Measurements from ENCODE around the gene INSL3.
A peak's percentile ranks its signal among the peaks of the same experiment; 100 is the strongest.

The INSL3 gene

DNA sequence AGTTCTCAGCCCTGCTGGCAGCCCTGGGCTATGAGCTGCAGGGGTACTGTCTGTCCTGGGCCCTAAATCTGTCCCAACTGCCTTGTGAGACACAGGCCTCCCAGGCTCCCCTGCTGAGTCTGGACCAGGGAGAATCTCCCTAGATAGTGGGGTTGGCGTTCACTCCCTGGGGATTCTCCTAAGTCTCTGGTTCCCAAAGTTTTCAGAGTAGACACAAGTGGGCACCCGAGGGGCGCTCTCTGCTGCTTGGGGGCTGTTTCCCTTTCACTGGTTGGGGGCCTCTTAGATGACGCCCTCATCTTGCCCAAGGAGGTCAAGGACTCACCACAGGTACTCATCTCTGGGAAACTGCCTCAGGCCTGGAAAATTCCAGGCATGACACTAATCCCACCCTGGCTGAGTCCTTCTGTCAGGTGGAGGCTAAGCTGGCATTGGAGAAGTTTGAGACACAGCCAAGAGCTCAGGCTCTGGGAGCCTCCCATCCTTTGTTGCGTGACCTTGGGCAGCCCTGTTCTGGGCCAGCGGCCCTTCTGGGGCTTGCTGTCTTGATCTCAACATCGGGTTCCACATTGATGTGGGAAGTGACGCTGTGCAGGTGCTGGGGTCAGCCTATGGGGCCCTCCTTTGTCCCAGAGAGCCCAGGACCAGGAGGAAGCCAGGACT is 42.3 kb upstream of the INSL3 start:
- H3K27ac ChIP-seq: peak overlapping the region; percentile 99
- TF ChIP-seq, protein P1, sequence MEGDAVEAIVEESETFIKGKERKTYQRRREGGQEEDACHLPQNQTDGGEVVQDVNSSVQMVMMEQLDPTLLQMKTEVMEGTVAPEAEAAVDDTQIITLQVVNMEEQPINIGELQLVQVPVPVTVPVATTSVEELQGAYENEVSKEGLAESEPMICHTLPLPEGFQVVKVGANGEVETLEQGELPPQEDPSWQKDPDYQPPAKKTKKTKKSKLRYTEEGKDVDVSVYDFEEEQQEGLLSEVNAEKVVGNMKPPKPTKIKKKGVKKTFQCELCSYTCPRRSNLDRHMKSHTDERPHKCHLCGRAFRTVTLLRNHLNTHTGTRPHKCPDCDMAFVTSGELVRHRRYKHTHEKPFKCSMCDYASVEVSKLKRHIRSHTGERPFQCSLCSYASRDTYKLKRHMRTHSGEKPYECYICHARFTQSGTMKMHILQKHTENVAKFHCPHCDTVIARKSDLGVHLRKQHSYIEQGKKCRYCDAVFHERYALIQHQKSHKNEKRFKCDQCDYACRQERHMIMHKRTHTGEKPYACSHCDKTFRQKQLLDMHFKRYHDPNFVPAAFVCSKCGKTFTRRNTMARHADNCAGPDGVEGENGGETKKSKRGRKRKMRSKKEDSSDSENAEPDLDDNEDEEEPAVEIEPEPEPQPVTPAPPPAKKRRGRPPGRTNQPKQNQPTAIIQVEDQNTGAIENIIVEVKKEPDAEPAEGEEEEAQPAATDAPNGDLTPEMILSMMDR (conservative IDR thresholded peaks at IDR 0.05): no peak
- TF ChIP-seq ZFX (IDR thresholded peaks at IDR 0.05): no peak

DNA sequence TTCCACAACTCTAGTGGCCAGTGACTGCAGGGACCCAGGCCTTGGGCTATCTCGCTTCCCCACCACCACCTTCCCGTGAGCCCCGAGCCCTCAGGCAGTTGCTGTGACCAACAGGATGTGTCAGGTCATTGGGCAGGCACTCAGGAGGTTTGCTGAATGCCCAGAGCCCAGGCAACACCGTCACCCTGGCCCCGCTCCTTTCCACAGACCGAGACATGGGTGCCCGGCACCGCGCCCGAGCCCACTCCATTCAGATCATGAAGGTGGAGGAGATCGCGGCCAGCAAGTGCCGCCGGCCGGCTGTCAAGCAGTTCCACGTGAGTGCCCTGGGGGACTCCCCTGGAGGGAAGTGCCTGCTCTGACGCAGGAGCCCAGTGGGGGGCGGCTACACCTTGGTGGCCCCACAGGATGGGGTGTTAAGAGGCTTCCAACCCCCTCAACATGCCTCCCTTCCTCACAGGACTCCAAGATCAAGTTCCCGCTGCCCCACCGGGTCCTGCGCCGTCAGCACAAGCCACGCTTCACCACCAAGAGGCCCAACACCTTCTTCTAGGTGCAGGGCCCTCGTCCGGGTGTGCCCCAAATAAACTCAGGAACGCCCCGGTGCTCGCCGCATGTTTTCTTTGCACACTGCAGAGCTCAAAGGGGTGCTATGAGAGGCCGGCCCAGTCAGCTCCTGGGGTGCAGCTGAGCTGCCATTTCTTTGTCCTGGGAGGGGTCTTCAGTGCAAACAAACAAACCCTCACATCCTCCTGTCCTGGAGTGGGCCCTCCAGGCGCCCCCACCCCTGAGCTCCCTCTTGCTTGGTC is 41.6 kb upstream of the INSL3 start:
- peak overlapping the region; percentile 99 for H3K27ac ChIP-seq
- no peak for TF ChIP-seq ZFX (IDR thresholded peaks at IDR 0.05)
- TF ChIP-seq, protein P1 (conservative IDR thresholded peaks at IDR 0.05): no peak

DNA sequence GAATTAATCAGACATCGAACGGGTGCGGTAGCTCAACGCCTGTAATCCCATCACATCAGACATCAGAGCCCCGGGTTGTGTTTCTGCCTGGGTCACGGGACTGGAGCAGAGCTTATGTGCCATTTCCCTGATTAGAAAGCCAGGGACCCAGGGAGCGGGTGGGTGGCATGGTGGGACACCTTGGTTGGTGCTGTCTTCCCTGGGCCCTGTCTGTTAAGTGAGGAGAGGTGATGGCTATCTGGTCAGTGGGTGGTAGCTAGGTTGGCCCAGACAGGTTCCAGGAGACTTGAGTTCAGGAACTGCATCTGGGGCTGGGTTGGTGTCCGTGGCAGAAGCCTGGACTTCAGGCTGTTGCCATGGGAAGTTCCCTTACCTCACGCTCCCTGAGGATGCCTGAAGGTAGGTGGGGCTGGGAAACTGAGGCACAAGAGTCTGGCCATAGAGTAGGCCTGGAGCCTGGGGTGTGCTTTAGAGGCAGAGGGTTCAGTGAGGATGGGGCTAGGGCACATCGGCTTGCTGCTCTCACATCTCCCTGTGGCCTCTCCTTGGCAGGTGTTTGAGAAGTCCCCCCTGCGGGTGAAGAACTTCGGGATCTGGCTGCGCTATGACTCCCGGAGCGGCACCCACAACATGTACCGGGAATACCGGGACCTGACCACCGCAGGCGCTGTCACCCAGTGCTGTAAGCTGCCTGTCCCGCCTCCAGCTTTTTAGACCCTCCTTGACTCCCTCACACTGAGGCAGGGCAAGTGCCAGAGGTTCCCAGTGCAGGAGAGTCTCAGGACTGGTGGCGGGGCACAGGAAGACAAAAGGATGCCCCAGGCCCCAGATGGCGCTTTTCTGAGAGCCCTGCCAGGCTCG is 40.5 kb upstream of the INSL3 start:
- TF ChIP-seq ZFX (IDR thresholded peaks at IDR 0.05): no peak
- TF ChIP-seq, protein P1 (conservative IDR thresholded peaks at IDR 0.05): no peak
- H3K27ac ChIP-seq: peak overlapping the region; percentile 99

DNA sequence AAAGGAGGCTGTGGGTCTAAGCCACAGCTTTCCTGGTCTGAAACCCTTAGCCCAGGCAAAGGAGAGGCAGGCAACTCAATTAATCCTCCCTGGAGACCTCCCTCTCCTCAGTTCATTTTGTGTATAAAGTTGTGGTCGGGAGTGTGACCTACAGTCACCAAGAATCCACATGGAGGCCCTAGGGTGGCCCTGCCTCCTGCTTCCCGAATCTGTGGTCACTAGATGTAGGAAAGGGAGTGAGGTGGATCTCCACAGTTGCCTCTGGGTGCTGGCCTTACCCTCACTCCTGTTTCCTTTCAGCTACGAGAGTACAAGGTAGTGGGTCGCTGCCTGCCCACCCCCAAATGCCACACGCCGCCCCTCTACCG is 39.7 kb upstream of the INSL3 start:
- peak overlapping the region; percentile 99 for H3K27ac ChIP-seq
- TF ChIP-seq, protein P1 (conservative IDR thresholded peaks at IDR 0.05): no peak
- no peak for TF ChIP-seq ZFX (IDR thresholded peaks at IDR 0.05)

DNA sequence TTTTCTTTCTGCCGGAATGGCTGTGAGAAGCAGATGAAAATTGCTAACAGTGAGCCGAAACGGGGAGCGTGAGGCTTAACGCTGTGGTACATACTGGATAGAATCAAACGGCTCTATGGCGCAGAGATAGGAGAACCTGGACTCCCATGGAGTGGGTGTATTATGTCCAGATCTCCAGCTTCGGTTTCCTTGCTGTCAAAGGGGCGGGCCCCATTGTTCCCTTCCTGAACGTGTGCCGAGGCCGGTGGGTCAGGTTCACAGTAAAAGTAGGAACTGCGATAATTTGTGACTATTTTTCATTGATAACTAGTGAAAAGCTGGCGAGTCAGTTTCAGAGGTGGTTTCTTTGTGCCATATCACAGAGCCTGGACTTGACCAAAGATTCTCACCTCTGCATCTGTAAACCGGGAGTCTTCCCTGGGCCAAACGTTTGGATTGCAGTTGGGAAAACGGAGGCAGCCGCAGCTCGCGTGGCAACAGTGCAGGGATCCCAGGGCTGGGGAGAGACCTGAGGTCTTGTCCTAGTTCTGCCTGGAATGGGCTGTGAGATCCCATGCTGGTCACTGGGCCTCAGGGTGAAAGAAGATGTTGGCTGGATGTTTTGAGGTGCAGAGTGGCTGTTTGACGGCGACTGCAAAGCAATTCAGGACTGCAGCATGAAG is 39.1 kb upstream of the INSL3 start:
- peak overlapping the region; percentile 99 for H3K27ac ChIP-seq
- TF ChIP-seq ZFX (IDR thresholded peaks at IDR 0.05): no peak
- TF ChIP-seq, protein P1 (conservative IDR thresholded peaks at IDR 0.05): no peak

DNA sequence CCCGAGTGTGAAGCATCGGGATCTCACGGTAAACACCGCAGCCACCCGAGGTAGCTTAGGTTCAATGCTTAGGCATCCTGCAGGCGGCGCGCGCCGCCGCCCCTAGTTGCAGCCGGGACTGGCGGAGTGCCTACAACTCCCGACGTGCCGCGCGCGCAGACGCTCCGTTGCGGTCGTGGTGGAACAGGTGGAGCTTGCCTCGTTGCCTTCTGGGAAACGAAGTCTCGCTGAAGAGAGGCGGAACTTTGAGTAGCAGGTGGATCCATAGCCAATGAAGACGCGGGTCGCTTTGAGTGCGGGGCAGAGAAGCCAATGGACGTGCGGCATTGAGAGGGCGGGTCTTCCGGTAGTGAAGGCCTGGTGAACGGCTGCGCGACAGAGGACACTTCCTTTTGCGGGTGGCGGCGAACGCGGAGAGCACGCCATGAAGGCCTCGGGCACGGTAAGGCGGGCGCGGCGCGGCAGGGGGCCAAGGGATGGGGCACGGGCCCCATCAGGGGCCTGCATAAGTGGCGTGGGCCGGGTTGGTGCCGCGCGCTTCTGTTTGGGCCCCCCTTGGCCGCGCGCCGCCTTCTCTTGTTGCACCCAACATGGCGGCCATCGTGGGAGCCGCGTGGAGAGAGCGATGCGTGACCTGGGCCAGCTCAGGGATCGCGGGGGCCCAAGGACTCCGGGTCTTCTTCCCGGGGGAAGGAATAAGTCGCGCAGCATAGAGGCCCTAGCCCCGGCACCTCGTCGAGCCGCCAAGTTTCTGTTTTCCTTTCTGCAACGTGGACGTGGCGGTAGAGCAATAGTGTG is 38.4 kb upstream of the INSL3 start, which contains the start of gene RPL18A:
TSS of gene RPL18A (plus strand) at position 378 of the 798 bp plus-strand sequence. CDS start at position 425, 47 bp downstream.
- peak; percentile 83; the same call in 1 of the 2 replicates for TF ChIP-seq ZFX (IDR thresholded peaks at IDR 0.05)
- TF ChIP-seq, protein P1 (conservative IDR thresholded peaks at IDR 0.05): peak; percentile 99
- H3K27ac ChIP-seq: peak within 1 kb of the TSS; percentile 99

Data from C4-2B (cell line).